Mammary epithelial cell (primary cell): ENCODE measurements around the gene ACVRL1.

ENCODE experiments used
- EZH2 ChIP-seq: IDR thresholded peaks from 2 replicates; pipeline ENCODE4 v1.6.1; 2012; ENCODE audit warnings: low read length, inconsistent platforms, borderline replicate concordance
- TF ChIP-seq, protein P1 (sequence below), 2 donors: IDR thresholded peaks in 1 of 2; conservative IDR thresholded peaks in 1 of 2; 2 replicates each; pipeline ENCODE4 v1.5.1; 2011 to 2012; ENCODE audit warnings: inconsistent platforms in 2 of 2, low read length in 2 of 2, mild to moderate bottlenecking in 2 of 2, control low read depth in 1 of 2, low read depth in 1 of 2; ENCODE audit not compliant: insufficient read depth in 1 of 2; ENCODE audit errors: extremely low read depth in 1 of 2

GRCh38 chr12:51971679-51972421 lies 64.5 kb downstream of the ACVRL1 start:
- TF ChIP-seq, protein P1, sequence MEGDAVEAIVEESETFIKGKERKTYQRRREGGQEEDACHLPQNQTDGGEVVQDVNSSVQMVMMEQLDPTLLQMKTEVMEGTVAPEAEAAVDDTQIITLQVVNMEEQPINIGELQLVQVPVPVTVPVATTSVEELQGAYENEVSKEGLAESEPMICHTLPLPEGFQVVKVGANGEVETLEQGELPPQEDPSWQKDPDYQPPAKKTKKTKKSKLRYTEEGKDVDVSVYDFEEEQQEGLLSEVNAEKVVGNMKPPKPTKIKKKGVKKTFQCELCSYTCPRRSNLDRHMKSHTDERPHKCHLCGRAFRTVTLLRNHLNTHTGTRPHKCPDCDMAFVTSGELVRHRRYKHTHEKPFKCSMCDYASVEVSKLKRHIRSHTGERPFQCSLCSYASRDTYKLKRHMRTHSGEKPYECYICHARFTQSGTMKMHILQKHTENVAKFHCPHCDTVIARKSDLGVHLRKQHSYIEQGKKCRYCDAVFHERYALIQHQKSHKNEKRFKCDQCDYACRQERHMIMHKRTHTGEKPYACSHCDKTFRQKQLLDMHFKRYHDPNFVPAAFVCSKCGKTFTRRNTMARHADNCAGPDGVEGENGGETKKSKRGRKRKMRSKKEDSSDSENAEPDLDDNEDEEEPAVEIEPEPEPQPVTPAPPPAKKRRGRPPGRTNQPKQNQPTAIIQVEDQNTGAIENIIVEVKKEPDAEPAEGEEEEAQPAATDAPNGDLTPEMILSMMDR (conservative IDR thresholded peaks at IDR 0.05 in 1 of 2, IDR thresholded peaks at IDR 0.05 in 1 of 2; ENCODE audit: extremely low read depth in 1 of 2, insufficient read depth in 1 of 2, low read depth in 1 of 2, low read length in 2 of 2), result no peak
- no peak for TF ChIP-seq EZH2
